HCT116 (cell line): ENCODE results near the gene SLC22A12. TPM values are rescaled to one million over a fixed set of nuclear protein-coding genes. Genes with fewer than 3 reads are reported as not detected.
A peak's percentile ranks its signal among the peaks of the same experiment; 100 is the strongest.

Experiments used
- ATAC-seq: fragments of 200-7000 bp; cut with Tn5 transposase; 2 replicates; pipeline ENCODE4 v1.9.1; 2020; ENCODE audit warnings: mild to moderate bottlenecking, moderate library complexity
- BruUV-seq: library from RNA; stranded (reverse); fragments of 400-500 nt; replicated peaks from 2 replicates; lab custom pipeline; 2021; lab: Mats Ljungman, UMichigan
- CTCF ChIA-PET: fragments of 300-600 bp; sonication (Branson Sonifier 250); formaldehyde crosslinking; loops from one replicate; lab custom pipeline; 2021; ENCODE audit warnings: antibody characterized with exemption; lab: Charles Lee
- POLR2A ChIA-PET: fragments of 300-600, 350-600 bp; sonication (Branson Sonifier 250); formaldehyde crosslinking; loops from one replicate; lab custom pipeline; 2021; ENCODE audit warnings: antibody characterized with exemption; lab: Charles Lee
- RAD21 ChIA-PET, 2 experiments: fragments of 300-600 bp; sonication (Branson Sonifier 250); formaldehyde crosslinking; loops; one replicate each; lab custom pipeline; 2023; ENCODE audit warnings: low total read pairs in 2 of 2; ENCODE audit not compliant: uncharacterized antibody in 2 of 2, unreplicated experiment in 2 of 2, low non-redundant PET in 1 of 2; lab: Charles Lee
- DNase-seq: peaks from one replicate; pipeline ENCODE4 v3.0.0-alpha.2; 2010; ENCODE audit warnings: low read depth, low spot score
- H2AFZ ChIP-seq: fragments of 200-600 bp; shearing (Covaris generic), sonication (generic); 2 replicates; pipeline ENCODE4 v1.6.1; 2017; ENCODE audit warnings: low read depth, mixed run types, mixed read lengths, antibody characterized with exemption, low read length; ENCODE audit not compliant: poor library complexity, severe bottlenecking
- H3K27ac ChIP-seq: 2 replicates; pipeline ENCODE4 v1.5.1; 2012; ENCODE audit warnings: low read depth, low read length
- H3K27me3 ChIP-seq: fragments of 200-600 bp; sonication (generic); 2 replicates; pipeline ENCODE4 v1.6.1; 2016; ENCODE audit warnings: mixed run types, low read length, mixed read lengths; ENCODE audit not compliant: insufficient read depth
- H3K36me3 ChIP-seq, 2 experiments: fragments of 200-500 bp in 1 of 2; fragments of 200-600 bp in 1 of 2; sonication (Bioruptor generic) in 1 of 2; sonication (generic) in 1 of 2; 2 replicates each; pipeline versions ENCODE4 v1.5.1 to v1.6.1; 2014 to 2016; ENCODE audit warnings: low read length in 2 of 2, inconsistent platforms in 1 of 2, mixed read lengths in 1 of 2, mixed run types in 1 of 2; ENCODE audit not compliant: insufficient read depth in 2 of 2, control insufficient read depth in 1 of 2
- H3K4me1 ChIP-seq, 2 experiments: fragments of 200-600 bp in 1 of 2; sonication (generic) in 1 of 2; 2 replicates each; pipeline versions ENCODE4 v1.5.1 to v1.6.1; 2012 to 2017; ENCODE audit warnings: low read length in 2 of 2, inconsistent platforms in 1 of 2, mild to moderate bottlenecking in 1 of 2, mixed read lengths in 1 of 2, mixed run types in 1 of 2, moderate library complexity in 1 of 2; ENCODE audit not compliant: insufficient read depth in 2 of 2, control insufficient read depth in 1 of 2
- H3K4me2 ChIP-seq: fragments of 200-600 bp; sonication (generic); 2 replicates; pipeline ENCODE4 v1.6.1; 2017; ENCODE audit warnings: mixed run types, low read length, mixed read lengths
- H3K4me3 ChIP-seq, 2 experiments: fragments of 200-600 bp in 1 of 2; sonication (generic) in 1 of 2; replicated peaks in 1 of 2; 2 replicates each; pipeline ENCODE4 v1.5.1; 2011 to 2016; ENCODE audit warnings: low read length in 2 of 2, control low read depth in 1 of 2, low read depth in 1 of 2, mild to moderate bottlenecking in 1 of 2, mixed read lengths in 1 of 2, mixed run types in 1 of 2
- H3K79me2 ChIP-seq: fragments of 200-600 bp; sonication (generic); 2 replicates; pipeline ENCODE4 v1.6.1; 2017; ENCODE audit warnings: mild to moderate bottlenecking, mixed run types, low read length, moderate library complexity, mixed read lengths; ENCODE audit not compliant: insufficient read depth
- H3K9ac ChIP-seq: fragments of 200-600 bp; sonication (generic); 2 replicates; pipeline ENCODE4 v1.6.1; 2016; ENCODE audit warnings: low read length, mixed read lengths
- H3K9me2 ChIP-seq: fragments of 200-600 bp; sonication (generic), shearing (Covaris generic); 2 replicates; pipeline ENCODE4 v1.6.1; 2017; ENCODE audit warnings: mixed run types, mild to moderate bottlenecking, moderate library complexity; ENCODE audit not compliant: insufficient read depth
- H3K9me3 ChIP-seq, 2 experiments: fragments of 200-500 bp in 1 of 2; fragments of 200-600 bp in 1 of 2; sonication (Bioruptor generic) in 1 of 2; sonication (generic) in 1 of 2; 2 replicates each; pipeline ENCODE4 v1.6.1; 2014 to 2017; ENCODE audit warnings: low read length in 2 of 2, mixed read lengths in 2 of 2, inconsistent platforms in 1 of 2, low read depth in 1 of 2, mild to moderate bottlenecking in 1 of 2, mixed run types in 1 of 2, moderate library complexity in 1 of 2; ENCODE audit not compliant: control insufficient read depth in 1 of 2, insufficient read depth in 1 of 2
- H4K20me1 ChIP-seq: fragments of 200-600 bp; sonication (generic), shearing (Covaris generic); 2 replicates; pipeline ENCODE4 v1.6.1; 2017; ENCODE audit warnings: mixed run types, mild to moderate bottlenecking, moderate library complexity; ENCODE audit not compliant: insufficient read depth
- CBX3 ChIP-seq: IDR thresholded peaks from 2 replicates; pipeline ENCODE4 v1.6.1; 2012; ENCODE audit warnings: low read depth
- JUND ChIP-seq: IDR thresholded peaks from 2 replicates; pipeline ENCODE4 v1.6.1; 2012
- ZFX ChIP-seq: fragments of 450-650 bp; IDR thresholded peaks from 2 replicates; pipeline ENCODE4 v1.6.1; 2017
- intact Hi-C: fragments of 100-400 bp; cut with micrococcal nuclease; formaldehyde crosslinking; loops from 2 replicates; pipeline ENCODE4 v1.10.0; 2022
- total RNA-seq: library from RNA; stranded (reverse); gene quantifications from one replicate; pipeline ENCODE4 v1.2.1, GENCODE V29; 2021; ENCODE audit not compliant: unreplicated experiment
- TF ChIP-seq, protein P1 (sequence below), 3 experiments: fragments of 200-600 bp in 1 of 3; sonication (generic) in 1 of 3; IDR thresholded peaks in 2 of 3; conservative IDR thresholded peaks in 1 of 3; 2 replicates each; pipeline ENCODE4 v1.5.1; 2012 to 2017; ENCODE audit warnings: low read depth in 2 of 3, low read length in 2 of 3, antibody characterized with exemption in 1 of 3, borderline replicate concordance in 1 of 3, control low read depth in 1 of 3, mild to moderate bottlenecking in 1 of 3, mixed read lengths in 1 of 3, mixed run types in 1 of 3, moderate library complexity in 1 of 3; ENCODE audit not compliant: insufficient read depth in 1 of 3

SLC22A12 gene
- total RNA-seq, 1 experiment from 2014 or later = not detected

DNA sequence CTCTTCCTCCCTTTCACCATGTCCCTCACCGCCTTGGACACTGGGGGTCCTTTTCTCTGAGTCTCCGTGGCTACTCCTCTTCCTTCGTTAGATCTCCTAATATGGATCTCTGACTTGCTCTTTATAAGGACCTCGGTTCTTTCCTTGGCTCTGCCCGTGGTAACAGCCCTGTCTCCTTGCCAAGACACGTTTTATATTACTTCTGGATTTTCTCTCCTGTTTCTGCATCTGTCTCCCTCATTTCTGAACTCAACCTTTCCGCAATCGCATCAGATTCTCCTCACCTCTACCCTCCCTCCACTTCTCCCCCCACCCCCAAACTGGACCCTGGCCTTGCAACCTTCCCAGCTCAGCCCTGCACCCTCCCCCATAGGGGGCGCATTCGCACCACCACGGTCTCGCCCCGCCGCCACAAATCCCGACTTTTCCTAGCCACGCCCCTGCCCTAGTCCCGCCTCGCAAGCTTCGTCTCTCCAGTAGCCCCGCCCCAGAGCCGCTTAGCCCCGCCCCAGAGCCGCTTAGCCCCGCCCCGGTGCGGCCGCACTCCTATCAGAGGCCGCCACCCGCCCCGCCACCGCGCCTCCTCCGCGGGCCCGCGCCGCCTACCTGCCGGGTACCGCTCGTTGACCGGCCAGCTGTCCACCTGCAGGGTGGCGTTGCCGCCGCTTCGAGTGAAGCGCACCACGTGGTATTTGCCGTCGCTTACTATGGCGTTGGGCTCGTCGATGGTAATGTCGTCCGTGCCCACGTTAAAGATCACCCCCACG, 39.0 kb downstream of the SLC22A12 start:
- Histone ChIP-seq H3K36me3 (no peaks in the 10 kb centered on the region), H3K4me2 (peak overlapping the region; percentile 24; the same call in 1 of the 2 replicates), H3K27me3 (no peaks in the 10 kb centered on the region), H3K9ac (no peak overlapping the region), H3K9me2 (no peaks in the 10 kb centered on the region), H4K20me1 (no peaks in the 10 kb centered on the region), H2AFZ (no peak overlapping the region), H3K4me3 (no peak overlapping the region), H3K27ac (no peak overlapping the region), H3K9me3 (no peaks in the 10 kb centered on the region), H3K4me1 (peaks cover 0 to 9% of the 10 kb centered on the region in 2 experiments; a peak in 2 of 4 replicates), H3K79me2 (no peaks in the 10 kb centered on the region)
- ChIA-PET CTCF (interaction anchor here (0.5 to 1.5 kb wide), 12 partner anchors 9 to 273 kb away, joined by 3 to 9 read pairs (median 5); no protein-coding TSS in a partner anchor), RAD21 (interaction anchor here (0.7 to 0.9 kb wide), 2 partner anchors 180 to 273 kb away, joined by 3 to 6 read pairs; no protein-coding TSS in a partner anchor), POLR2A (no interaction called here)
- ATAC-seq = peak; percentile 99
- TF ChIP-seq CBX3 (no peak), ZFX (no peak)
- TF ChIP-seq, protein P1, sequence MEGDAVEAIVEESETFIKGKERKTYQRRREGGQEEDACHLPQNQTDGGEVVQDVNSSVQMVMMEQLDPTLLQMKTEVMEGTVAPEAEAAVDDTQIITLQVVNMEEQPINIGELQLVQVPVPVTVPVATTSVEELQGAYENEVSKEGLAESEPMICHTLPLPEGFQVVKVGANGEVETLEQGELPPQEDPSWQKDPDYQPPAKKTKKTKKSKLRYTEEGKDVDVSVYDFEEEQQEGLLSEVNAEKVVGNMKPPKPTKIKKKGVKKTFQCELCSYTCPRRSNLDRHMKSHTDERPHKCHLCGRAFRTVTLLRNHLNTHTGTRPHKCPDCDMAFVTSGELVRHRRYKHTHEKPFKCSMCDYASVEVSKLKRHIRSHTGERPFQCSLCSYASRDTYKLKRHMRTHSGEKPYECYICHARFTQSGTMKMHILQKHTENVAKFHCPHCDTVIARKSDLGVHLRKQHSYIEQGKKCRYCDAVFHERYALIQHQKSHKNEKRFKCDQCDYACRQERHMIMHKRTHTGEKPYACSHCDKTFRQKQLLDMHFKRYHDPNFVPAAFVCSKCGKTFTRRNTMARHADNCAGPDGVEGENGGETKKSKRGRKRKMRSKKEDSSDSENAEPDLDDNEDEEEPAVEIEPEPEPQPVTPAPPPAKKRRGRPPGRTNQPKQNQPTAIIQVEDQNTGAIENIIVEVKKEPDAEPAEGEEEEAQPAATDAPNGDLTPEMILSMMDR (IDR thresholded peaks at IDR 0.05 in 2 of 3, conservative IDR thresholded peaks at IDR 0.05 in 1 of 3; ENCODE audit: borderline replicate concordance in 1 of 3, insufficient read depth in 1 of 3, low read depth in 2 of 3, low read length in 2 of 3) = peak; percentile 45 to 67 (median 66); a peak in 4 of 6 replicates
- intact Hi-C loops = no loop called here
- no TSS peak for BruUV-seq
- DNase-seq = peak; percentile 77

DNA sequence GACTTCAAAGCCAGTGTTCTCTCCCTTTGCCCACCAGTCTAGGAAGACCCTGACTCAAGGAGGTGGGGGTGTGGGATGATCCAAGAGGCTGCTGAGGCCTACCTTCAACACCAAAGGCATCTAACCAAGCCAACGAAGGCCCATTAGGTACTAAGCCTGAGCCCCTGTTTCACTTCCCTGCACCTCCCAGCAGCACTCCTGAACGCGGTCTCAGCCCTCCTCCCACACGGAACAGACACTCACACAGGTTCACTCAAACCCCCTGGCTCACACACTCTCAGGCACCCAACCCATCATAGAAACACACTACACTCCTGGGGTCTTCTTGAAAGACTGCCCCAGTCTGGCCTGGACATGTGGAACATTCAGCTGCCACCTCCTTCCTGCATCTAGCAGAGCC, 40.7 kb downstream of the SLC22A12 start:
- Histone ChIP-seq H3K27ac (no peak overlapping the region), H3K9me3 (no peaks in the 10 kb centered on the region), H3K9me2 (no peaks in the 10 kb centered on the region), H3K9ac (no peak overlapping the region), H4K20me1 (no peaks in the 10 kb centered on the region), H3K27me3 (no peaks in the 10 kb centered on the region), H3K4me1 (peaks cover 0 to 9% of the 10 kb centered on the region in 2 experiments; a peak in 2 of 4 replicates), H2AFZ (no peak overlapping the region), H3K36me3 (no peaks in the 10 kb centered on the region), H3K4me3 (no peak overlapping the region), H3K79me2 (no peaks in the 10 kb centered on the region), H3K4me2 (no peak overlapping the region)
- DNase-seq = no peak
- RAD21 ChIA-PET = no interaction called here
- POLR2A ChIA-PET = no interaction called here
- ATAC-seq = no peak
- intact Hi-C loops = no loop called here
- no TSS peak for BruUV-seq
- CTCF ChIA-PET = no interaction called here
- TF ChIP-seq JUND = no peak
